Measurements from ENCODE around the gene PTPRN2. TPM values are rescaled to one million over a fixed set of nuclear protein-coding genes. Genes with fewer than 3 reads are reported as not detected.

PTPRN2 gene
- polyA plus RNA-seq, 4 donors = 7.3 to 11.4 (median 8.0) TPM

DNA sequence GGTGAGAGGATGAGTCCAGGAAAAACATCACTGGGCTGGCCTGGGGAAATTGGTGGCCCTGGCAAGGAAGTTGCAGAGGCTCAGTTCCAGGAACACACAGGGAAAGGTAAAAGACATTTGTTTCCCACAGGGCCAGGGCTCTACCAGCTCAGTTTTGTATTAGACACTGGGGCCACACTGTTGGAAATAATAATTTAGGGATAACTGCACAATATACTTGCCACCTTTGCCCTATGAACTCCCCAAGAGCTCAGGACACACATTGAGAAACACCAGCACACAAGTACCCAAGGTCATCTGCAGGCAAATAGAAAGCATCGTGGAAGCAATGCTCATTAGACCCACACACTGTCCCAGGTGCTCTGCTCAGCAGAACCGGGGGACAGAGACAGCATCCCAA is 617.6 kb downstream of the PTPRN2 start:
- no peak for DNase-seq (ENCODE audit: low read depth in 4 of 4, low spot score in 2 of 4)

DNA sequence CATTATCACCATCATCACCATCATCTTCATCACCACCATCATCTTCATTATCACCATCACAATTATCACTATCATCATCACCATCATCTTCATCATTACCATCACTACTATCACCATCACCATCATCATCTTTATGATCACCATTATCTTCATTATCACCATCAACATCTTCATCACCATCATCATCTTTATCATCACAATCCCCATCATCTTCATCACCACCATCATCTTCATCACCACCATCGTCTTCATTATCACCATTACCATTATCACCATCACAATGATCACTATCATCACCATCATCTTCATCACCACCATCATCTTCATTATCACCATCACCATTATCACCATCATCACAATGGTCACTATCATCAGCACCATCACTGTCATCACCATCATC is 621.1 kb downstream of the PTPRN2 start:
- no peak for DNase-seq (ENCODE audit: low read depth in 4 of 4, low spot score in 2 of 4)

- no peak for DNase-seq (ENCODE audit: low read depth in 4 of 4, low spot score in 2 of 4)
Observed at GRCh38 chr7:157964521-157964920, 623.1 kb downstream of the PTPRN2 start.

DNA sequence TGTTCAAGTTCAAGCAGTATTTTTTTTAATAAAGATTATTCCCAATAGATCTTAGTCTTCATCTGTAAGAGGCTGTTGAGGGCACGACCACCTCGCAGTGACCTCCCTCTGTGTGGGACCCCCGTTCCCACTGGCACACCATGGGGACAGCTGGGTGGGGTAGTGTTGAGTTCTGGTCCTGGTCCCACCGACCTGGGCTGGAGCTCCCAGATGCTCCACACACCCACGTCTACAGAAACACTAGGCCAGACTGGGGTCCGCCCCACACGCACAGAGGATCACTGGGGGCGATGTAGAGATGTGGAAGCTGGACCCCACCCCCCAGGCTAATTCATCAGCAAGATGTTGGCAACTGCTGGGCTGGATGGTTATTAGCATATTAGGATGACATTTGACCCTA is 623.6 kb downstream of the PTPRN2 start:
- no peak for DNase-seq (ENCODE audit: low read depth in 4 of 4, low spot score in 2 of 4)

GRCh38 chr7:157963526-157963925 is 624.1 kb downstream of the PTPRN2 start:
- no peak for DNase-seq (ENCODE audit: low read depth in 4 of 4, low spot score in 2 of 4)

- no peak for DNase-seq (ENCODE audit: low read depth in 4 of 4, low spot score in 2 of 4)
Observed at GRCh38 chr7:157962458-157963306, 624.9 kb downstream of the PTPRN2 start.

DNA sequence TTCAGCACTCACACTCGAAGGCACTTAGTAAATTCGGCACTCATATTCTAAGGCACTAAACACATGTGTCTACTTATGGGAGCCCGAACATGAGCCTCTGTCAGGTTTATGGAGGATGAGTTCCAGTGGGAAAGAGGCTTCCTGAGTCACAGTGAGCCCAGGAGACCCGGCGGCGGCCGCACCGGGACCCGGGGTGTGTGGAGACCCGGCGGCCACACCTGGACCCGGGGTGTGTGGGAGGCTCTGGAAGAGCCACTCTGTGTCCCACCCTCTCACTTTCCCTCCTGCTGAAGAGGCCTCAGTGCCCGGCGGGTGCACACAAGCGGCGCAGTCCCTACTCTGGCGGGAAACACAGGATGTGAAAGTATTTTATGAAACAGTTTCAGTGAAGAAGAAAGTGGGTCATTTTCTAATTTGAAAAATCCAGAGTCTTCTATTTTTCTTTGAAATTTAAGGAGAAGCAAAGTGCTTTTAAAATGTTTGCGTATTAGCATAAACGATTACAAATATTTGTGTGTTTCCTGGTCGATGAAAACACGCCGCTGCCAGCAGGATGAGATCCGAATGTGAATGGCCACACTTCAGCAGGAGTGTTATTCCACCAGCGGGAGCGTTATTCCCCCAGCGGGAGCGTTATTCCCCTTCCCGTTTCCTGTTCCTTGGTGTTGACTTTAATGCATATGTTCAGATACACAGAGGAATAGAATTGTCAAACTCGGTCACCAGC is 625.7 kb downstream of the PTPRN2 start:
- DNase-seq (ENCODE audit: low read depth in 4 of 4, low spot score in 2 of 4) = no peak

DNA sequence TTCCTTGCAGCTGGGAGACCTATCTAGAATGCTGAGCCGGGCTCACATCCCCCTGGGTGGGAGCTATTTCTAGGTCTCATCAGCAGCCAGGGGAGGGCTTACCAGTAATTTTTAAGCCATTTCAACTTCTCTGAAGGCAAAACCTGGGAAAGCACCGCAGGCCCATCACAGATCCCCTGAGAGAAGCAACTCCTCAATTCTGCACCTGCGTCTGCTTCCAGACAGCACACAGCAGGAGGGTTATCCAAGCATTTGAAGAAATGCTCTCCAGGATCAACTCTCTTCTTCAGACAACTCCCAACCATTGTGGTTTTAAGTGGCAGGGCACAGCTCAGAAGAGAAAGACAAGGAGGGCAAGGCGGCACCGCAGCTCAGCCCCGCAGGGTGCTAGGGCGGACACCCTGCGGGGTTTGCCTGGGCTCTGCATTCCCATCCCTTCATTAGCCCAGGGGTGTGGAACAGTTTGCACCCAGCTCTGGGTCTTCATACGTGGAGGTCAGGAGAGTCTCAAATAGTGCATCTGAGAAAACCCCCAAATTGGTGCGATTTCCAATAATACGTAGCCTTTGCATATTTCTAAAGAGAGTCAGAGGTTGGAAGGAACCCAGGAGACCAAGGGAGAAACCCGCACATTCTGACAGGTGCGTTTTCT is 632.1 kb downstream of the PTPRN2 start:
- DNase-seq (ENCODE audit: low read depth in 4 of 4, low spot score in 2 of 4) = no peak

GRCh38 chr7:157954901-157955300 is 632.7 kb downstream of the PTPRN2 start:
- DNase-seq (ENCODE audit: low read depth in 4 of 4, low spot score in 2 of 4) = no peak

GRCh38 chr7:157952841-157953645 is 634.6 kb downstream of the PTPRN2 start:
- no peak for DNase-seq (ENCODE audit: low read depth in 4 of 4, low spot score in 2 of 4)

GRCh38 chr7:157952050-157952667 is 635.5 kb downstream of the PTPRN2 start:
- no peak for DNase-seq (ENCODE audit: low read depth in 4 of 4, low spot score in 2 of 4)

DNA sequence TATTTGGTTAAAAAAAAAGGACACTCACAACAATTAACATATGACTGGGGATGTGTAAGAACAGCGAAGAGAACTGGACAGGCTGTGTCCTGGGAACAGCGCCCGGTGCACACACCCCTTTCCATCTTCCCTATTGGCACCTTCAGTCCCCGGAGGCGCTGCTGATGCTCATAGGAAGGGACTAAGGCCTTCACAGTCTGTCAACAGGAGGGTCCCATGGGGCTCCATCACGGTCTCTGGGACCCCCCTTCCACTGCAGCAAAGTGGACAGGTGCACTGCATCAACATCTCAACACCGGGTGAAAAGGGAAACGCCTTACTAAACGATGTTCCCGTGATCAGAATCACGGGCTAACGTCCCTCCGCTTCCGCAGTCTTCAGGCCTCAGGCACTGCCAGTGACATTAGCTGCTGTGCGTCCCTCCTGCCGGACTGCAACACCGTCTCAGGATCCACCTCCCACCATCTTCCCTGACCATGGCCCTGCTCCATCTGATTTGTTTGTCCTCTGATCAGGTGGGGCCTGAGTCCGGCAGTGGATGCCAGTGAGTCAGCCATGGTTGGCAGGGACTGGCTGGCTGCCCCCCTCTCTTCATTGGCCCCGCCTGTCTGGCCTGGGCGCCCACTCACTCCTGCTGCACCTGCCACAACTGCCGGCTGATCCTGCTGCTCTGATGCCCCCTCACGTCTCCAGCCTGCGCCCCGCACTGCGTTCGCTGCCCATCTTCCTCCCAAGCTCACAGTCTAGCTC is 636.1 kb downstream of the PTPRN2 start:
- no peak for DNase-seq (ENCODE audit: low read depth in 4 of 4, low spot score in 2 of 4)

DNA sequence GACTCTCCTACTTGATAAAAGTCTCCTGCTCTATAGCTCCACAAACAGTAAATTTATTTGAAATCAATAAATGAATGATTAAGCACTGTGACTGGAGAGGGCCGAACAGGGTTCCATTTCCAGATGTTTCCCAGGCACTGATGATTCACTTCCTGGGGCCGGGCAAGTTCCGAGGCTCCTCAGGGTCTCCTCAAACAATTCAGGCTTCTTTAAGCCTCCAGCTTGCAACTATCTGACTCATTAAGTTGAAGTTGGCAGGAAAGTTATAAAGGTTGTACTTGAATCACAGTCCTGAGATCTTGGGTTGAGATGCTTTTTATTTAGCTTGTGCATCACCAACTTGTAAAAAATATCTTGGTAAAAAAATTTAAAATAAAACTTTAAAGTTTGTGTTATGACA is 637.9 kb downstream of the PTPRN2 start:
- no peak for DNase-seq (ENCODE audit: low read depth in 4 of 4, low spot score in 2 of 4)

DNA sequence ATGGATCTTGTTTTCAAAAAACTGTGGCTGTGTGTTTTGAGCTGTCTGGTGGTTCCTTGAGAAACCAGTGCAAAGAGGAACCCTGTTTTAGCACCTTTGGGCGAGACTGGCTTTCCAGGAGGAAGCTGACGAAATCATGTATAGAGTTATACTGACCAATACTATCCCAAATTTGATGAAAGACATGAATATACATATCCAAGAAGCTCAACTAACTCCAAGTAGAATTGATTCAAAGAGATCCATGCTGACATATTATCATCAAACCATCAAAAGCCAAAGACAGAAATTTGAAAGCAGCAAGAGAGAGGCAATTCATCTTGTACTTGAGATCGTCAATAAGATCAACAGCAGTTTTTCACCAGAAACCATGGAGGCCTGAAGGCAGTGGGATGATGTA is 640.1 kb downstream of the PTPRN2 start:
- no peak for DNase-seq (ENCODE audit: low read depth in 4 of 4, low spot score in 2 of 4)

DNA sequence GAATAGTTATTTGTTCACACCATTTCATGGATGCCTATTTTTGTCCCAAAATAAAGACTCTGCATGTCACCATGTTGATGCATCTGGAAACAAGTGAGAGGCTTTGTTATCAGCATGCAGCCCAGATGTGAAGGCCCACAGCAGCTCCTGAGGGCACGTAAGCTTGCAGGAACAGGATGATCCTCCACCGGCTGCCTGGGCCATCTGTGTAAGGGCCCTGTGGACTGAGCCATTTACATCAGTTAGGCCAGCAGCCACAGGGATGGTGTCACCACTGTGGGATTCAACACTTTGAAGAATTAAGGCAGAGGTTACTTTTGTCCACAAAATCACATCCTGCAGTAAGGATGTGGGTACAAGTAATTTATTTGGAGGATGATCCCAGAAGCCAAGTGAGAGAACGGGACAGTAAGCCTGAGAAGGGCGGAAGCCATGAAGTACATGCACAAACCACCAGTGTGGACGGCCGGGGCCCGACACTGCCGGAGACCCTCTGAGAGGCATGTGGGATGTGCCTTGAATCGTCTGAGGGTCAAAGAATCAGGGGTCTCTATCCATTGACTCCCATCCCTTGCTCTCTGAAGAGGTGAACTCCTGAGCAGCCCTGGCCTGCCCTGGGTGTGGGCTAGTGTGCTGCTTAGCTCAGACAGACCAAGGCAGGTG is 641.1 kb downstream of the PTPRN2 start:
- no peak for DNase-seq (ENCODE audit: low read depth in 4 of 4, low spot score in 2 of 4)

- DNase-seq (ENCODE audit: low read depth in 4 of 4, low spot score in 2 of 4) = no peak
Observed at GRCh38 chr7:157945401-157945800, 642.2 kb downstream of the PTPRN2 start.

GRCh38 chr7:157944734-157945291 is 642.8 kb downstream of the PTPRN2 start:
- DNase-seq (ENCODE audit: low read depth in 4 of 4, low spot score in 2 of 4) = no peak

GRCh38 chr7:157944051-157944450 is 643.6 kb downstream of the PTPRN2 start:
- DNase-seq (ENCODE audit: low read depth in 4 of 4, low spot score in 2 of 4) = no peak

DNA sequence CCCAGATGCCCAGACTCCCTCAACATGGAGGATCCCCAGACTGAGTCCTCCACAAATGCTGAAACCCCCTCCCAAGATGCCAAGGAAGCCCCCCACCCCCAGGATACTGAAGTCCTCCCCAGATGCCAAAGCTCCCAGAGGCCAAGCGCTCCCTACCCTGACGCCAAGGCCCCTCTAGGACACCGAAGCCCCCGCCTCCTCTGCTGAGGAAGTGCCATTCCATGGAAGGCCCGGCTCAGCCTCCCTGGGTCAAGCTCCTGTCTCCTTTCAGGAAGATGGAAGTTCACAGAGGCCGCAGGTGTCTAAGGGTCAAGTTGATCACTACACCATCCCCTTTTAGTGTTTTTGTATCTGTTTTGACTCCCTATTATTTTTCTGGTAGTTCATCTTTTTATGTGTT is 644.1 kb downstream of the PTPRN2 start:
- DNase-seq (ENCODE audit: low read depth in 4 of 4, low spot score in 2 of 4) = no peak

Data from left renal cortex interstitium (tissue), 4 donors.